B cell (primary cell): Measurements from ENCODE around the gene WDR76. TPM values are rescaled to one million over a fixed set of nuclear protein-coding genes. Genes with fewer than 3 reads are reported as not detected.

Experiments
- ATAC-seq: fragments of 200-7000 bp; cut with Tn5 transposase; one replicate; pipeline ENCODE4 v1.10.0; 2021; ENCODE audit warnings: low read depth, mild to moderate bottlenecking, moderate number of reproducible peaks, moderate library complexity
- CTCF ChIA-PET: fragments of 350-600 bp; sonication (Branson Sonifier 250); formaldehyde crosslinking; loops from one replicate; lab custom pipeline; 2021; ENCODE audit warnings: antibody characterized with exemption, inconsistent platforms; lab: Charles Lee
- POLR2A ChIA-PET: fragments of 350-600 bp; sonication (Branson Sonifier 250); formaldehyde crosslinking; loops from one replicate; lab custom pipeline; 2021; ENCODE audit warnings: antibody characterized with exemption; lab: Charles Lee
- DNase-seq: peaks from one replicate; pipeline ENCODE4 v3.0.0; 2013
- H2AFZ ChIP-seq: 2 replicates; pipeline ENCODE4 v1.6.1; 2012; ENCODE audit warnings: mild to moderate bottlenecking, low read depth, low read length; ENCODE audit not compliant: insufficient read depth, poor library complexity, severe bottlenecking
- H3K27ac ChIP-seq, 2 donors: 1 replicate in 1 of 2; 2 replicates in 1 of 2; pipeline ENCODE4 v1.5.1; 2012 to 2013; ENCODE audit warnings: low read length in 2 of 2, mild to moderate bottlenecking in 2 of 2, moderate library complexity in 1 of 2
- H3K27me3 ChIP-seq, 4 experiments: fragments of 200-600 bp in 1 of 4; sonication (generic) in 1 of 4; replicated peaks in 1 of 4; 1 replicate in 2 of 4; 2 replicates in 2 of 4; pipeline versions ENCODE4 v1.6.1 to v1.7.0; 2013 to 2016; ENCODE audit warnings: low read length in 3 of 4, mild to moderate bottlenecking in 2 of 4, mixed read lengths in 1 of 4, moderate library complexity in 1 of 4; ENCODE audit not compliant: insufficient read depth in 4 of 4, control insufficient read depth in 3 of 4; ENCODE audit errors: control extremely low read depth in 1 of 4
- H3K36me3 ChIP-seq, 2 experiments: replicated peaks in 1 of 2; 1 replicate in 1 of 2; 2 replicates in 1 of 2; pipeline versions ENCODE4 v1.6.1 to v1.7.1; 2013; ENCODE audit warnings: low read length in 1 of 2; ENCODE audit not compliant: insufficient read depth in 2 of 2, control insufficient read depth in 1 of 2; ENCODE audit errors: control extremely low read depth in 1 of 2, extremely low read depth in 1 of 2
- H3K4me1 ChIP-seq, 2 donors: fragments of 200-600 bp in 1 of 2; sonication (generic) in 1 of 2; 1 replicate in 1 of 2; 2 replicates in 1 of 2; pipeline versions ENCODE4 v1.5.1 to v1.6.1; 2013 to 2017; ENCODE audit warnings: low read length in 2 of 2; ENCODE audit not compliant: control insufficient read depth in 2 of 2, insufficient read depth in 2 of 2
- H3K4me2 ChIP-seq: replicated peaks from 2 replicates; pipeline ENCODE3; 2012; ENCODE audit warnings: mild to moderate bottlenecking, low read depth, low read length; ENCODE audit not compliant: poor library complexity, severe bottlenecking
- H3K4me3 ChIP-seq, 5 experiments: fragments of 200-600 bp in 1 of 5; sonication (generic) in 1 of 5; 1 replicate in 3 of 5; 2 replicates in 2 of 5; pipeline versions ENCODE4 v1.5.1 to v1.7.0; 2011 to 2016; ENCODE audit warnings: low read length in 4 of 5, mild to moderate bottlenecking in 4 of 5, low read depth in 2 of 5, control low read depth in 1 of 5, moderate library complexity in 1 of 5; ENCODE audit not compliant: insufficient read depth in 1 of 5; ENCODE audit errors: control extremely low read depth in 1 of 5, extremely low read depth in 1 of 5
- H3K79me2 ChIP-seq: fragments of 200-600 bp; sonication (generic); one replicate; pipeline ENCODE4 v1.6.0; 2016; ENCODE audit warnings: low read length; ENCODE audit not compliant: control insufficient read depth, insufficient read depth
- H3K9ac ChIP-seq: fragments of 200-600 bp; sonication (generic); 2 replicates; pipeline ENCODE4 v1.6.1; 2017; ENCODE audit warnings: mild to moderate bottlenecking, low read length, moderate library complexity
- H3K9me3 ChIP-seq, 3 donors: one replicate each; pipeline versions ENCODE4 v1.6.1 to v1.7.1; 2013; ENCODE audit warnings: low read length in 2 of 3; ENCODE audit not compliant: control insufficient read depth in 2 of 3, insufficient read depth in 1 of 3; ENCODE audit errors: control extremely low read depth in 1 of 3
- H4K20me1 ChIP-seq: 2 replicates; pipeline ENCODE4 v1.6.0; 2012; ENCODE audit warnings: mild to moderate bottlenecking, low read length; ENCODE audit not compliant: insufficient read depth, control insufficient read depth, poor library complexity, severe bottlenecking
- H3K27ac Mint-ChIP-seq: one replicate; pipeline ENCODE4 v1.8.0; 2021; ENCODE audit warnings: mixed read lengths
- H3K27me3 Mint-ChIP-seq: one replicate; pipeline ENCODE4 v1.8.0; 2021; ENCODE audit warnings: mixed read lengths
- H3K4me1 Mint-ChIP-seq: one replicate; pipeline ENCODE4 v1.8.0; 2021; ENCODE audit warnings: mixed read lengths
- H3K4me3 Mint-ChIP-seq: one replicate; pipeline ENCODE4 v1.8.0; 2021; ENCODE audit warnings: mixed read lengths
- H3K9me3 Mint-ChIP-seq: one replicate; pipeline ENCODE4 v1.8.0; 2022; ENCODE audit warnings: mixed read lengths; ENCODE audit not compliant: insufficient read depth
- EZH2 ChIP-seq: IDR thresholded peaks from 2 replicates; pipeline ENCODE4 v1.6.1; 2012; ENCODE audit warnings: borderline replicate concordance, low read depth, mild to moderate bottlenecking, moderate library complexity, low read length; ENCODE audit not compliant: insufficient read depth, poor library complexity, severe bottlenecking
- WGBS: methylation state at CpG from one replicate; pipeline ENCODE4 v1.1.5; 2013; ENCODE audit warnings: missing lambda C conversion rate; ENCODE audit not compliant: insufficient coverage; 5-methylcytosine and 5-hydroxymethylcytosine counted together
- intact Hi-C: fragments of 100-400 bp; cut with micrococcal nuclease; formaldehyde crosslinking; loops from one replicate; pipeline ENCODE4 v1.10.0; 2022
- polyA plus RNA-seq: library from polyadenylated mRNA; depleted of rRNA; stranded (reverse); fragments of >200 nt; gene quantifications from 2 replicates; pipeline ENCODE4 v1.2.3, GENCODE V29; 2012
- total RNA-seq, 2 donors: library from RNA; stranded (reverse); fragments of 120-200 nt in 1 of 2; gene quantifications; 1 replicate in 1 of 2; 2 replicates in 1 of 2; pipeline versions ENCODE4 v1.2.3 to v1.2.4, GENCODE V29; 2013 to 2022
- TF ChIP-seq, protein P1 (sequence below): fragments of 200-600 bp; IDR thresholded peaks from one replicate; pipeline ENCODE4 v1.8.0; 2022; ENCODE audit warnings: antibody characterized with exemption, mild to moderate bottlenecking

Gene WDR76
- total and polyA plus RNA-seq, 2 donors (not counting 1 experiment from before 2014, with no cell fraction given): 1.9 to 12.7 TPM

GRCh38 chr15:43877371-43877770, 50.6 kb downstream of the WDR76 start:
- Histone ChIP-seq H4K20me1 (no peaks in the 10 kb centered on the region), H3K27me3 (no peaks in the 10 kb centered on the region), H3K4me1 (peaks cover 0 to 6% of the 10 kb centered on the region in 2 donors), H3K27ac (no peak overlapping the region), H3K4me2 (no peak overlapping the region), H3K4me3 (no peak overlapping the region), H3K9me3 (no peaks in the 10 kb centered on the region), H3K36me3 (no peaks in the 10 kb centered on the region), H2AFZ (no peak overlapping the region), H3K9ac (no peak overlapping the region), H3K79me2 (no peaks in the 10 kb centered on the region)
- 100% methylated on average over 1 of the region's 4 CpGs for WGBS
- peaks cover 1% of the 10 kb centered on the region for H3K4me1 Mint-ChIP-seq
- CTCF ChIA-PET: interaction anchor here (0.6 kb wide), 1 partner anchor 24 kb away, joined by 4 read pairs; no protein-coding TSS in a partner anchor
- POLR2A ChIA-PET: interaction anchor here (0.6 kb wide), 1 partner anchor 68 kb away, joined by 4 read pairs; no protein-coding TSS in a partner anchor
- intact Hi-C loops: no loop called here
- H3K27ac Mint-ChIP-seq: no peak overlapping the region
- no peak overlapping the region for H3K4me3 Mint-ChIP-seq
- DNase-seq: no peak
- no peak for TF ChIP-seq EZH2
- TF ChIP-seq, protein P1, sequence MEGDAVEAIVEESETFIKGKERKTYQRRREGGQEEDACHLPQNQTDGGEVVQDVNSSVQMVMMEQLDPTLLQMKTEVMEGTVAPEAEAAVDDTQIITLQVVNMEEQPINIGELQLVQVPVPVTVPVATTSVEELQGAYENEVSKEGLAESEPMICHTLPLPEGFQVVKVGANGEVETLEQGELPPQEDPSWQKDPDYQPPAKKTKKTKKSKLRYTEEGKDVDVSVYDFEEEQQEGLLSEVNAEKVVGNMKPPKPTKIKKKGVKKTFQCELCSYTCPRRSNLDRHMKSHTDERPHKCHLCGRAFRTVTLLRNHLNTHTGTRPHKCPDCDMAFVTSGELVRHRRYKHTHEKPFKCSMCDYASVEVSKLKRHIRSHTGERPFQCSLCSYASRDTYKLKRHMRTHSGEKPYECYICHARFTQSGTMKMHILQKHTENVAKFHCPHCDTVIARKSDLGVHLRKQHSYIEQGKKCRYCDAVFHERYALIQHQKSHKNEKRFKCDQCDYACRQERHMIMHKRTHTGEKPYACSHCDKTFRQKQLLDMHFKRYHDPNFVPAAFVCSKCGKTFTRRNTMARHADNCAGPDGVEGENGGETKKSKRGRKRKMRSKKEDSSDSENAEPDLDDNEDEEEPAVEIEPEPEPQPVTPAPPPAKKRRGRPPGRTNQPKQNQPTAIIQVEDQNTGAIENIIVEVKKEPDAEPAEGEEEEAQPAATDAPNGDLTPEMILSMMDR: no peak
- H3K9me3 Mint-ChIP-seq: no peaks in the 10 kb centered on the region
- ATAC-seq: no peak
- H3K27me3 Mint-ChIP-seq: no peaks in the 10 kb centered on the region

DNA sequence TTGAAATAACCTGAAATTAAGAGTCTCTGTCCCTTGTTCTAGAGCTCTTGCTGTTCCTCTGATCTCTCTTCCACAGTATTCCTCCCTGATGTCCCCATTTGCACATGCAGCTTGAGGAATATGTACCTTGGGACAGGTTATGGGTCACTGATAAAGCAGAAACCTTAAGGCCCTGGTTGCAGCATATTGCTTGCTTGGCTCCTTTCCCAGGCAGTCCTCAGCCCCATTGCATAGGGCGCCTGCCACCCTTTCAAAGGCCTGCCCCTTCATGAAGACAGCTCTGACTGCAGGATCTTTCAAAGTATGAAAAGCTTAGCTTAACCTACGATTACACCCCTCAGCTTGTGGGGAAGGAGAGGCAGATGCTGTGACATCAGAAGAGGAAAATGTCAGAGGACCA, 51.6 kb downstream of the WDR76 start:
- Mint-ChIP-seq H3K9me3 (no peaks in the 10 kb centered on the region), H3K27ac (no peak overlapping the region), H3K4me3 (no peak overlapping the region), H3K27me3 (no peaks in the 10 kb centered on the region), H3K4me1 (peaks cover 1% of the 10 kb centered on the region)
- no peaks in the 10 kb centered on the region for H4K20me1 ChIP-seq
- no peak overlapping the region for H3K9ac ChIP-seq
- H3K27ac ChIP-seq: no peak overlapping the region
- peaks cover 0 to 6% of the 10 kb centered on the region in 2 donors for H3K4me1 ChIP-seq
- DNase-seq: no peak
- H3K36me3 ChIP-seq: no peaks in the 10 kb centered on the region
- no peak overlapping the region for H3K4me2 ChIP-seq
- no peaks in the 10 kb centered on the region for H3K79me2 ChIP-seq
- CTCF ChIA-PET: interaction anchor here (0.9 kb wide), 1 partner anchor 24 kb away, joined by 3 read pairs; no protein-coding TSS in a partner anchor
- 100% methylated on average over 1 of the region's 2 CpGs for WGBS
- no peaks in the 10 kb centered on the region for H3K9me3 ChIP-seq
- intact Hi-C loops: no loop called here
- POLR2A ChIA-PET: no interaction called here
- H3K4me3 ChIP-seq: no peak overlapping the region
- TF ChIP-seq, protein P1: no peak
- no peak for TF ChIP-seq EZH2
- no peak overlapping the region for H2AFZ ChIP-seq
- no peak for ATAC-seq
- no peaks in the 10 kb centered on the region for H3K27me3 ChIP-seq
